Sigmoid colon (tissue), 4 donors: ENCODE results near the gene COL23A1.

Experiments used
- POLR2A ChIP-seq, 2 donors: fragments of 450-650 bp; IDR thresholded peaks; one replicate each; pipeline ENCODE4 v1.6.1; 2016; ENCODE audit warnings: antibody characterized with exemption in 2 of 2, mild to moderate bottlenecking in 2 of 2, moderate library complexity in 2 of 2
- POLR2AphosphoS5 ChIP-seq, 4 donors: sonication (generic); formaldehyde crosslinking; IDR thresholded peaks; one replicate each; pipeline ENCODE4 v1.6.1; 2017; ENCODE audit warnings: antibody characterized with exemption in 4 of 4

DNA sequence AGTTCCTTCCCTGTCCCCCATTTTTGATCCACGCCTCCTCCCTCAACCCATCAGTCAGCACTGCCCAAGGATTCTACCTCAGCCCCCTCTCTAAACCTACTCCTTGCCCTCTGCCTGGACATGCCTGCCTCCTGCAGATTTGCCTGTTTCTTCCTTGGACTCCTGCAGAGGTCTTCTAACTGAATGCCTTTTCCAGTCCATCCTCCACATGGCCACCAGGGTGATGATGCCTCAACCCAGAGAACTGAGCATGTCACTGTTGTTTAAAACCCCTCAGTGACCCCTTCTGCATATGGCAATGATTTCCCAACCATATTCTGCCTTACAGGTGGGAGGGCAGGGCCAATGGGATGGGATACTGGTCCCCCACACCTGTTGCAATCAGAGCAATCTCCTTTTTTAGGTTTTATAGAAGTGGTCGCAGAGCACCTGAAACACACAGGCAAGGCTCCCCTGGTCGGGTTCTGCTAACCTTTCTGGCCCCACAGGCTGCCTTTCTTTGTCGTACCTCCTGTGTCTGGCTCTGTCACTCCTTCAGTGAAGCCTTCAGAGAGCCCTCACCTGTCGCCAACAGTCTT is 366.9 kb downstream of the COL23A1 start:
- TF ChIP-seq POLR2A (IDR thresholded peaks at IDR 0.05) (no peak), POLR2AphosphoS5 (IDR thresholded peaks at IDR 0.05) (no peak)
